Stimulated activated CD8-positive, alpha-beta memory T cell treated with anti-CD3 and anti-CD28 coated beads, Interleukin-12 subunit alpha, Interleukin-12 subunit beta, amount 100 ng/mL, for 24 hours (primary cell): ENCODE results near the gene ATIC.

Source experiments
- DNase-seq: peaks from one replicate; pipeline ENCODE4 v3.0.0-alpha.2; 2020; ENCODE audit errors: extremely low read depth

Gene ATIC

DNA sequence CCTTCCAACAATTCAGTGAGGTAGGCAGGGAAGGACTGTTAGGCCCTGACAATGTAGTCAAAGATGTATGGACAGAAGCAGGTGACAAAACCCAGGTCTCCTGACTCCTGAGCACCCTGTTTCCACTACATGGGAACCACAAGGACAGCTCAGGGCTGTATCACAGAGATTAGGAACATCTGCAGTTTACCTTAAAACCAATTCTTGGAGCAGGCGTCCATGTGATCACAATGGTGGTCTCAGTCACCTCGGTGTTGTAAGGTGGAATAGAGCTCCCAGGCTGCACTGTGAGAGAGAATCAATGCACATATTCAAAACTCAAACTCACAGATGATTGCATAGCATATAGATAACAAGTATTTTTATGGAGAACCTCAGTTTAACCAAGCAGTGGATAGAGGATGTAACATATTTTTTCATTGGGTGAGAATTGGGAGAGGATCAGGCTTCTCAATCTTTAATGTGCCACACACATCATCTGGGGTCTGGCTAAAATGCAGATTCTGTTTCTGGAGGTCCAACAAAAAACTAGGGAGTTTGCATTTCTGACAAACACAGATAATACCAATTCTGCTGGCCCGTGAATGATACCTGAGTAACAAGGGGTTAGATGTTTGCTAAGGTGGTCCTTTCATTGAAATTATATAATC lies 87.3 kb downstream of the ATIC start:
- no peak for DNase-seq
